ENCODE data around the gene CKAP4. TPM values are rescaled to one million over a fixed set of nuclear protein-coding genes. Genes with fewer than 3 reads are reported as not detected.

The CKAP4 gene
- polyA plus RNA-seq, 2 of the 4 experiments (the other 2 are of a cell fraction), result 70.4 to 108 TPM

DNA sequence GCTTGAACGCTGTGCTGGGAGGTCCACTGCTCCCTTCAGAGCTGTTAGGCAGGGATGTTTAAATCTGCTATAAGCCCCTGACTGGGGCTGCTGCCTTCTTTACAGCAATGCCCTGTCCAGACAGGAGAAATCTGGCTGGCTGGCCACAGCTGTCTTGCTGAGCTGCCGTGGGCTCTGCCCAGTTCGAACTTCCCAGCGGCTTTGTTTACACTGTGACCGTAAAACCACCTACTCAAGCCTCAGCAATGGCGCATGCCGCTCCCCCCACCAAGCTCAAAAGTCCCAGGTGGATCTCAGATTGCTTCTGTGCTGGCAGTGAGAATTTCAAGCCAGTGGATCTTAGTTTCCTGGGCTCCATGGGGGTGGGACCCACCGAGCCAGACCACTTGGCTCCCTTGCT is 35.8 kb downstream of the CKAP4 start:
- no peak for ATAC-seq
- POLR2A ChIA-PET, result no interaction called here

DNA sequence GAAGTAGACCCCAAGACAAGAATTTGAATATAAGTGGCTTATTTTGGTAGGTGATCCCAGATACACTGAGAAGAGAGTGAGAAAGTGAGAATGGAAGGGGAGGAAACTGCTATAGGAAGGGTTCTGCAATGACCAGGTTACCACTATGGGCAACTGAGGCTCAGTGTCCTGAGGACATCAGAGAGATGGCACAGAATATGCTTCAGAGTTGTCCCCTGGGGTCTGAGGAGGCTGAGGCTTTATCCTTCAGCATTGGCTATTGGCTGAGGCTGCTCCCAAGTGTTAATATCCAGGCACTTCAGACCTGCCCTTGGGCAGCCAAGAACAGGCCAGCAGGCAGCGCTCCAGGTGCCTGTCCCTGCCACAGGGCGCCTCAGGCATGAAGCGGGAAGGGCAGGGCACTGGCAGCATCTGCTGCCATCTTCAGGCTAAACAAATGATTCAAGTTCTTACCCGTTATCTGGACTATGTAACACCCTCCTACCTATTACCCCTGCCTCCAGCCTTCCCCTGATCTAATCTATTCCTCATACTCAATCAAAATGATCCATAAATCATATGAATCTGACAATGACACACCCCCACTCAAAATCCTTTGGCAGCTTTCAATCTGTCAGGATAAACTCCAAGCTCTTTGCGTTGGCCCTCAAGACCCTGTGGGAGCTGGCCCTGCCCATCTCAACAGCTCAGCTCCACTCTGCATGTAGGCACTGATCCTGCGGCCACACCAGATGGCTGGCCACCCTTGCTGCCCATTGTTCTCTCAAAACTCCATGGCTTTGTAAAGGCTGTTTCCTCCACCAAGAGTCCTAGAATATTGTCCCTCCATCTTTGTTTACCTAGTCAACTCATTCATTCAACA is 42.4 kb downstream of the CKAP4 start:
- TF ChIP-seq NFE2L2 (conservative IDR thresholded peaks at IDR 0.05; ENCODE audit: low read length) (no peak), SMC3 (IDR thresholded peaks at IDR 0.05) (peak; percentile 25; the same call in 1 of the 3 replicates), RAD21 (conservative IDR thresholded peaks at IDR 0.05 in 1 of 2, IDR thresholded peaks at IDR 0.05 in 1 of 2) (peak; percentile 58 to 73), JUN (IDR thresholded peaks at IDR 0.05) (no peak)
- TF ChIP-seq, protein P1, sequence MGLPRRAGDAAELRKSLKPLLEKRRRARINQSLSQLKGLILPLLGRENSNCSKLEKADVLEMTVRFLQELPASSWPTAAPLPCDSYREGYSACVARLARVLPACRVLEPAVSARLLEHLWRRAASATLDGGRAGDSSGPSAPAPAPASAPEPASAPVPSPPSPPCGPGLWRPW (IDR thresholded peaks at IDR 0.05), result no peak
- TF ChIP-seq, protein P2, sequence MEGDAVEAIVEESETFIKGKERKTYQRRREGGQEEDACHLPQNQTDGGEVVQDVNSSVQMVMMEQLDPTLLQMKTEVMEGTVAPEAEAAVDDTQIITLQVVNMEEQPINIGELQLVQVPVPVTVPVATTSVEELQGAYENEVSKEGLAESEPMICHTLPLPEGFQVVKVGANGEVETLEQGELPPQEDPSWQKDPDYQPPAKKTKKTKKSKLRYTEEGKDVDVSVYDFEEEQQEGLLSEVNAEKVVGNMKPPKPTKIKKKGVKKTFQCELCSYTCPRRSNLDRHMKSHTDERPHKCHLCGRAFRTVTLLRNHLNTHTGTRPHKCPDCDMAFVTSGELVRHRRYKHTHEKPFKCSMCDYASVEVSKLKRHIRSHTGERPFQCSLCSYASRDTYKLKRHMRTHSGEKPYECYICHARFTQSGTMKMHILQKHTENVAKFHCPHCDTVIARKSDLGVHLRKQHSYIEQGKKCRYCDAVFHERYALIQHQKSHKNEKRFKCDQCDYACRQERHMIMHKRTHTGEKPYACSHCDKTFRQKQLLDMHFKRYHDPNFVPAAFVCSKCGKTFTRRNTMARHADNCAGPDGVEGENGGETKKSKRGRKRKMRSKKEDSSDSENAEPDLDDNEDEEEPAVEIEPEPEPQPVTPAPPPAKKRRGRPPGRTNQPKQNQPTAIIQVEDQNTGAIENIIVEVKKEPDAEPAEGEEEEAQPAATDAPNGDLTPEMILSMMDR (IDR thresholded peaks at IDR 0.05), result peak; percentile 36; the same call in 2 of the 3 replicates
- ChIA-PET POLR2A (no interaction called here), CTCF (interaction anchor here (0.6 to 2.3 kb wide), 9 partner anchors 16 to 785 kb away, joined by 3 to 17 read pairs (median 4); no protein-coding TSS in a partner anchor)
- Histone ChIP-seq H3K4me1 (no peaks in the 10 kb centered on the region), H3K9me3 (no peaks in the 10 kb centered on the region), H3K4me3 (no peak overlapping the region), H3K27ac (no peak overlapping the region), H3K4me2 (no peak overlapping the region)
- WGBS (ENCODE audit: missing lambda C conversion rate), result 5% methylated on average over 6 of the region's 6 CpGs
- peak; percentile 92 to 98 for ATAC-seq
- peak in 1 of 2 experiments; percentile 61 for DNase-seq (ENCODE audit: low read depth in 1 of 2, low spot score in 1 of 2)
- no peak for FAIRE-seq

More for the DNA sequence above, 35.8 kb downstream of the CKAP4 start:
- TF ChIP-seq, protein P3, sequence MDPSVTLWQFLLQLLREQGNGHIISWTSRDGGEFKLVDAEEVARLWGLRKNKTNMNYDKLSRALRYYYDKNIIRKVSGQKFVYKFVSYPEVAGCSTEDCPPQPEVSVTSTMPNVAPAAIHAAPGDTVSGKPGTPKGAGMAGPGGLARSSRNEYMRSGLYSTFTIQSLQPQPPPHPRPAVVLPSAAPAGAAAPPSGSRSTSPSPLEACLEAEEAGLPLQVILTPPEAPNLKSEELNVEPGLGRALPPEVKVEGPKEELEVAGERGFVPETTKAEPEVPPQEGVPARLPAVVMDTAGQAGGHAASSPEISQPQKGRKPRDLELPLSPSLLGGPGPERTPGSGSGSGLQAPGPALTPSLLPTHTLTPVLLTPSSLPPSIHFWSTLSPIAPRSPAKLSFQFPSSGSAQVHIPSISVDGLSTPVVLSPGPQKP (IDR thresholded peaks at IDR 0.05; ENCODE audit: low read depth, low read length), result no peak
- TF ChIP-seq, protein P1 (IDR thresholded peaks at IDR 0.05), result no peak
- TF ChIP-seq, protein P4, sequence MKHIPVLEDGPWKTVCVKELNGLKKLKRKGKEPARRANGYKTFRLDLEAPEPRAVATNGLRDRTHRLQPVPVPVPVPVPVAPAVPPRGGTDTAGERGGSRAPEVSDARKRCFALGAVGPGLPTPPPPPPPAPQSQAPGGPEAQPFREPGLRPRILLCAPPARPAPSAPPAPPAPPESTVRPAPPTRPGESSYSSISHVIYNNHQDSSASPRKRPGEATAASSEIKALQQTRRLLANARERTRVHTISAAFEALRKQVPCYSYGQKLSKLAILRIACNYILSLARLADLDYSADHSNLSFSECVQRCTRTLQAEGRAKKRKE (CRISPR knock-in tag; IDR thresholded peaks at IDR 0.05; ENCODE audit: low read depth), result no peak
- TF ChIP-seq TP53 (CRISPR knock-in tag; IDR thresholded peaks at IDR 0.05) (no peak), RFX5 (IDR thresholded peaks at IDR 0.05) (no peak), TFCP2L1 (CRISPR knock-in tag; IDR thresholded peaks at IDR 0.05) (no peak), CEBPB (IDR thresholded peaks at IDR 0.05) (no peak), PHF8 (IDR thresholded peaks at IDR 0.05; ENCODE audit: borderline replicate concordance, low read depth) (no peak), POLR2AphosphoS2 (conservative IDR thresholded peaks at IDR 0.05; ENCODE audit: low read length) (no peak)
- TF ChIP-seq, protein P5, sequence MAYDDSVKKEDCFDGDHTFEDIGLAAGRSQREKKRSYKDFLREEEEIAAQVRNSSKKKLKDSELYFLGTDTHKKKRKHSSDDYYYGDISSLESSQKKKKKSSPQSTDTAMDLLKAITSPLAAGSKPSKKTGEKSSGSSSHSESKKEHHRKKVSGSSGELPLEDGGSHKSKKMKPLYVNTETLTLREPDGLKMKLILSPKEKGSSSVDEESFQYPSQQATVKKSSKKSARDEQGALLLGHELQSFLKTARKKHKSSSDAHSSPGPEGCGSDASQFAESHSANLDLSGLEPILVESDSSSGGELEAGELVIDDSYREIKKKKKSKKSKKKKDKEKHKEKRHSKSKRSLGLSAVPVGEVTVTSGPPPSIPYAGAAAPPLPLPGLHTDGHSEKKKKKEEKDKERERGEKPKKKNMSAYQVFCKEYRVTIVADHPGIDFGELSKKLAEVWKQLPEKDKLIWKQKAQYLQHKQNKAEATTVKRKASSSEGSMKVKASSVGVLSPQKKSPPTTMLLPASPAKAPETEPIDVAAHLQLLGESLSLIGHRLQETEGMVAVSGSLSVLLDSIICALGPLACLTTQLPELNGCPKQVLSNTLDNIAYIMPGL (CRISPR knock-in tag; IDR thresholded peaks at IDR 0.05; ENCODE audit: borderline replicate concordance), result no peak
- CTCF ChIA-PET, result interaction anchor here (1.4 to 5.2 kb wide), 2 partner anchors 12 to 15 kb away, joined by 4 to 29 read pairs; no protein-coding TSS in a partner anchor
- no peak for FAIRE-seq
- no peaks in the 10 kb centered on the region for H3K4me1 ChIP-seq
- H3K4me3 ChIP-seq, result no peak overlapping the region
- H3K9me3 ChIP-seq, result peaks cover 13% of the 10 kb centered on the region
- no peak overlapping the region for H3K4me2 ChIP-seq
- H3K27ac ChIP-seq, result no peak overlapping the region
- 13% methylated on average over 8 of the region's 8 CpGs for WGBS (ENCODE audit: missing lambda C conversion rate)
- DNase-seq (ENCODE audit: low read depth in 1 of 2, low spot score in 1 of 2), result no peak
